ELF-1 (cell line): ENCODE results near the gene NRIP1.

Experiments used
- DNase-seq: peaks from one replicate; pipeline ENCODE4 v3.0.0-alpha.2; 2016; ENCODE audit warnings: low read depth, low spot score

Gene NRIP1

DNA sequence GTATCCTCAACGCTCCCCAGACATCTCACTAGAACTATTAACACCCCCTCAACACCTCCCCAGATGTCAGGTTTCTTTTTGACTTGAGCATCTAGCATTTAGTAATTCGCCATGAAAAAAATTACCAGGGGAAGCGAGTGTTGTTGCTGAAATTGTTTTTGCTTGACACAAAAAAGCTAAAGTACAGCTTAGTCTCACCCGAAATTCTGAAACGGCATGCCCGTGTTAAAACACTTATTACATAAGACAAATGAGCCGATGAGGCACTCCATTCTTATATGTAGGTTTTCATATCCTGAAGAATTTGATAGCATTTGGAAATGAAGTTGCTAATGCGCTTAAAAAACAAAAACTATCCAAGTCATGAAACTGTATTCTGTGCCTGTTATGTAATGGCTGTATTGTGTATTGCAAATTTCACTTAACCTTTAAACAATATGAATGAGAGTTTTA is 1.3 kb upstream of the NRIP1 start:
- no peak for DNase-seq

DNA sequence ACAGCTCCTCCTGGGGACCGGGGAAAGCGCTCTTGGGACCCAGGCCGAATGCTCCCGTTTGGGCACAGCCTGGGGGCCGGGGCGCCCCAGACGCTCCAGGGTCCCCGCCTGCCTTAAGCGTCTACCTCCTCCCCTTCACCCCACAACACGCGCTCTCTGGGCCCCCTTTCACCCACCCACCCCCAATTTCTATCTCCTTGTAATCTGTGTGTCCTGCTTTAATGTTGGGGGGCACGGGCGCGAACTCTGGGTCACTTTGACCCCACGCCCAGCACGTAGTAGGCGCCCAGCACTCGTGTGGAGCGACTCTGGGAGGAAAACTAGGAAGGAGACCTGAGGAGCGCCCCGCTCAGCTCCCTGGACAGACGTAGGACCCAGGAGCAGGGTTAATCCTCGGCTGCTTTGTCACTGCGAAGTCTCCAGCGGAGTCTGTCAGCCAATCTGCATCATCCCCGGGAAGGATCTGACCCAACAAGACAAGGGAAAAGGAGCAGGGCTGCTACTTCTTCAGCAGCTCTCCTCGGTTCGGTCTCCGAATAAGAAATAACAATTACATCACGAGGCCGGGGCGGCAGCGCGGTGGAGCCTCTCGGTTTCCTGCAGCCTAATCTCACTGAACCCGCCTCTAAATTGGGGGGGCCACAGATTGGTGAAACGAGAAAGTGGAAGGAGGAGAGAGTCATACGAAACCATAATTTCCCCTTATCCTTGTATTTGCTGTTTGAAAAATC is 757 bp upstream of the NRIP1 start:
- peak; percentile 86 for DNase-seq

DNA sequence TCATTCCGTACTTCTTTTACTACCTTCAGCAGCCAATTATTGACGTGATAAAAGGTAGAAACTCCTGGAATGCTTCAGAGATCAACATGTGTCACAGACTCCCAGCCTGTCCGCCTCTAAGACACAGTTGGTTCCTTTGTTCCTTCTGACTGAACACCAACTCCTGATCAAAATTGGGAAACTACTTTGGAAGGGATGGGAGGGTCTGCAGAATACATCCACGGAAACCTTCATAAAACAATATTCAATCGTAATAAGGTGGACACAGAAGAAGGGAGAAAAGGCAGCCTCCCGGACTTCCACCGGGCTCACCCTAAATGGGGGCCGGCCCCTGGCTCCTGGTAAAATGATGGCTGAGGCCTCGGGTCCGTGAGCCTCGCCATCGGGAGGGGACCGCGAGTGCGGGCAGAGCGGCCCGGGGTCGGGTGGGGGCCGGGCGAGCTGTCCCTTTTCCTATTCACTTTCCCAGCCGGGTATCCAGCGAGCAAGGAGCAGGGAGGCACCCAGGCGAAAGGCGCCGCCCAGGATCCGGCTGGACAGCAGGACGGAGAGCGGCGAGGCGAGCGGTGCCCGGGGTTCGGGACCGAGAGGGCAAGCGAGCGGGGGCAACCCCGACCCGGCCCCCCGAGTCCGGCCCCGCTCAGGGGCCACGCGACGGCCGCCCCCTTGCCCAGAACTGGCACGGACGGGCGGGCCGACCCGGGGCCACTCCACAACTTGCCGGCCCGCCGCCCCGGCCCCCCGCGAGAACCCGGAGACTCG is 805 bp downstream of the NRIP1 start:
- DNase-seq = peak; percentile 64

DNA sequence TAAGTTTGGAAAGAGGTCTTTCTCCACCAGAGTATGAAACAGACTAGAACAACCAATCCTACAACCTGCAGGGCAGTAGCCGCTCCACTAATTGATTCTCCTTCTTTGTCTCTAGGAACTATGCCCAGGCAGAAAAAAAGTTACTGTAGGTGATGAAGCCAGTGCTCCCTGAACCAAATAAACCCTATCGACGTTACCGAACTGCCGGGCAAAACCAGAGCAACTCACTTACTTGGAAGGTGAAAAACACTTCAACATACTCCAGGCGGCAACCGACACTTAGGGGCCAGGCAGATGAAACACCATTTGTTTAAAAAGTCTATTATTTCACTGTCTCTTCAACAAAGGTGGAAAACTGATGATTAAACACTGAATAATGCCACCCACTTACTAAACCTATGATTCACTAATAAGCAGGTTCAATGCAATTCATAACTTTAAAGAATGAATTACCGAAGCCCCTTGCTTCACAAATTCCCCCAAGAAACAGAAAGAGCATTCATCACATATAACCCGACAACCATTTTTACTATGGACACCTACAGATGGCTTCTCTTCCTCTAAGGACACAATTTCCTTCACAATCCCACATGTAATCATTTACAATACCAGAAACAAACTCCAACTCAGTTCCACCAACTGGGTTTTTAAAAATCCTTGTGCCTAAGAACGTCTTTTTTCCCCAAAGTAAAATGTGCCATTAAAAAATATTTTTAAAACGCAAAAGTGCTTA is 1.6 kb downstream of the NRIP1 start:
- DNase-seq = peak; percentile 47

DNA sequence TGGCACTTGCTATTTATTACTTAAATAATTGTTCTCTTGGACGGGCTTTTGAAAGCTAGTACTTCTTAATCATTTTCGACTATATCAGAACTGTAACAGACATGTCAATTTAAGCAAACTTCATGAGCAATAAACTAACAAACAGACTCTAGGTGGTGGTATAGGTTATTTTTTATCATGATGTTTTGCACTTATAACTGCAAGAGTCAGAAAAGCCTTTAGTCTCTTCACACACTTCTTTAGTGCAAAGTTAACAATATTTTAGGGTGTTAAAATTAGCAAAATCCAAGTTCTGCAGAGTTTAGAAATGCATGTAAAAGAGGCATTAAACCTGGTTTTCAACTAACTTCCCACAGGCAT is 2.2 kb downstream of the NRIP1 start:
- no peak for DNase-seq

DNA sequence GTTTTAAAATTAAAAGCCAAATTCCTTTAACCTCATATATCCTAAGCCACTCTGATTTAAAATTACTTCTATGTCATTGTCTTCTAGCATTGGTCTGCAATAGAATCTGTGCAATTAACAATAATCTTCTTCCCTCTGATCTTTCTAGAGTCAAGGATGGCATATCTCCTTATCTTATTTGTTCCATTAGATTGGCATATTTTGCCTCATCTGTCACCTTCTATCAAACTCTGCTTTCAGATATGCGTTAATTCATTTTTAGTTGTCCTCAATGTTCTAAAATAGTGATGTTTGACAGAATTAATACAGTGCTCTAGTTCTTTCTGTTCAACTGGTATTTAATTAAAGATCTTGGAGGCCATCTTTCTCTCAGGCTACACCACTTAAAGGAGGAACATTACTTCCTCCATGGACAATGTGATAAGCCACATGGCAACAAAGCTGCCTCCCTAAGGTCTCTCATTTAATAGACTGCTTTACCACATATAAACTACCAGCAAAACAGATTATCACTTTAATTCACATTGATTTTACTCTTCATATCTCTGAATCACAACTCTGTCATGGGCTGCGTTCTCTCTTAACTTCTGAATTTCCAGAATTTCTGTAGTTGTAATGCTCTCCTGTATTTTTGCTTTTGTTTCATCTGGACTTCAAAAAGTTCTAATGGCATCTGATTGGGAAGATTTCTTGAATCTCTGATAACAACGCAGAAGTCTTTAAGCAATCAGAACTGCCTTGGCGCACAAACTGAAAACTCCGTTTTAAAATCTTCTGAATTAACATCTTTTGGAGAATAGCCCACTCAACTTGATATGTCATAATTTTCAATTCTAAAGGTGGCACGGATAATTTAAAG is 2.8 kb downstream of the NRIP1 start:
- no peak for DNase-seq

DNA sequence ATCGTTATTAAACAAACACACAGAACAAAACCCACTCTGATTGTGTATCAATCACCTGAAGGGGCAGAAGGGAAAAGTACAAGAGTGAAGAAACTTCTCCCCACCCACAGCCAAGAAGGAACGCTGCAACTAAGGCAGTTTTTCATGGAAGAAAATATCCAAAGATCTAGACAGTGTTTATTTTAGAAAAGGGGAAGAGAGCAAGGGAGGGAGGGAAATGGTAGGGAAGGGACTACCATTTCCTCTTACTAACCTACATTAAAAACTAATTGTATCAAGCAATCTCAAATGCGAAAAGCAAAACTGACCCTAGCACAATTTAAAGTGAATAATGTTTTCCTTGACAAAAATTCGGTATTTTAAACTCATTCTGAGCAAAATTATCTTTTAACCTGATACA is 3.5 kb downstream of the NRIP1 start:
- DNase-seq = no peak

DNA sequence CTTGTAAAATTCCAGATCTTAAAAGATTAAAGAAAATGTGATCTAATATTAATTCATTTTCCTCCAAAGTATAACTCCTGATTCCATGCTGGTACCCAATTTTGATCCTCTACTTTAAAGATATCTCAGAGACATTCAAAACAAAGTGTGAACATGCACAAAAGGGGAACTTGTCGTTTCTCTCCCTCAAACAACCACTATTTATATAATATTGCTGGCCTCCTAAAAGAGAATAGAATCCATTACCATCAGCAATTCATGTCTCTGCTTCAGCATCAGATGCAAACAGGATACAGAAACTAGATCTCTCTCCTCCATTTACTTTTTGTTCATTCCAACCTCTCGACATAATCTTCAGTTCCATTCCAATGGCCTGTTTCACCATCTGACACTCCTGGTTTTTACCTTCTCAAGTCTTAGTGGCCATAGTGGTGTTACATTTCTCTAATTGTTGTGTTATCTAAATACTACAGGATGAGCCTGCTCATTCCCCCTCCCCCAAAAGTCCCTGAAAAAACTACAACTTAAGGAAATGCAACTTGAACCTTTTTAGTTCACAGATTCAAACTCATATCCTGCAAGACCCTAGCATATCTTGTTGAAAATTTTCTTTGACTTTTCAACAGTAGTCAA is 4.1 kb downstream of the NRIP1 start:
- DNase-seq = no peak

DNA sequence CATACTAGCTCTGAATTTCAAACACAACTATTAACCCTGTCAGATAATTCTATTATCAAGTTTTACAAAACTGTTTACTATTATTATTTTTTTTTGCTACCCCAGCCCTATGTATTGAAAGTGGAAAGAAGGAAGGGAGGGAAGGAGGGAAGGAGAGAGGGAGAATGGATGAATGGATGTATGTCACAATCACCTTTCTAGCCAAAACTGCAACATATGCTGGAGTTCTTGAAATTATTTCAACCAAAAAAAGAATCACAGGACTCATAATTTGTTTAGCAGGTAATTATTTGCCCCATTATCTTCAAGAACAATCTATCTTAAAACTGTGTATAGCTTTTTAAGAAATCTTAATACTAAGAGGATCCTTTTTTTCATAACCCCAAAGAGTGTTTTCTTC is 5.4 kb downstream of the NRIP1 start:
- no peak for DNase-seq

DNA sequence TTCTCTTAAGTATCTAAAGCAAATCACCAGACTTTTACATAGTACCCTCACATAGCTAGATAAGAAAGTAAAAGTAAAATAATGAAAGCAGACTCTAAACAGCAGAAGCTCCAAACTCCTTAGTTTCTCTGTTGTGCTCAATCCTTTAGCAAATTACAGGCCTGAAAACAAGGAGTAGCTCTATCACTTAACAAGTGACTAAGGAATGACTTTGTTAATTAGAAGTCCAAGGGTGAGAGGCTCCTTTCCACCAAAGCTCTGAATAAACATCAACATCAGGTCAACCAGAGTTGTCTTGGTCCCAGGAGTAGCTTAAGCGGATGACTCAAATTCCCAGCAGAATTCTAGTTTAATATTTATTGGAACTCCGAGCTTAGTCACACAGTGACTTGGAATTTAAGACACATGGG is 5.9 kb downstream of the NRIP1 start:
- DNase-seq = peak; percentile 30

DNA sequence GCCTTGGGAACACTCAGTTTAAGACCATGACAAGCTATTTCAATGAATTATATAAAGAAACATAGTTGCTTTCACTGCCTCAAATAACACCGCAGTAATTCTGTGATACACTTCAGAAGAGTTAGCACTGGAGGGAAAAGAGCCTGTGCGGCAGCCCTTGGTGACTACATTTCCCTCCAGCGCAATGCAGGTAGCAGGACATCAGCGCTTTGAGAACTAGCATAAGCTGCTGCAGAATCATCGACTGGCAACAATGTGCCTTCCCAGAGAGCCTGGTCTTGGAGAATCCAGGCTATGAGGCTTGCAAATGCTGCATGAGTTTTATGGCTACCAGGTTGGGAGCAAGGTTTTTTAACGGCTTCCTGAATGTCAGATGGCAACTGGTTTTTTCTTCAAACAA is 7.5 kb downstream of the NRIP1 start:
- peak; percentile 64 for DNase-seq

DNA sequence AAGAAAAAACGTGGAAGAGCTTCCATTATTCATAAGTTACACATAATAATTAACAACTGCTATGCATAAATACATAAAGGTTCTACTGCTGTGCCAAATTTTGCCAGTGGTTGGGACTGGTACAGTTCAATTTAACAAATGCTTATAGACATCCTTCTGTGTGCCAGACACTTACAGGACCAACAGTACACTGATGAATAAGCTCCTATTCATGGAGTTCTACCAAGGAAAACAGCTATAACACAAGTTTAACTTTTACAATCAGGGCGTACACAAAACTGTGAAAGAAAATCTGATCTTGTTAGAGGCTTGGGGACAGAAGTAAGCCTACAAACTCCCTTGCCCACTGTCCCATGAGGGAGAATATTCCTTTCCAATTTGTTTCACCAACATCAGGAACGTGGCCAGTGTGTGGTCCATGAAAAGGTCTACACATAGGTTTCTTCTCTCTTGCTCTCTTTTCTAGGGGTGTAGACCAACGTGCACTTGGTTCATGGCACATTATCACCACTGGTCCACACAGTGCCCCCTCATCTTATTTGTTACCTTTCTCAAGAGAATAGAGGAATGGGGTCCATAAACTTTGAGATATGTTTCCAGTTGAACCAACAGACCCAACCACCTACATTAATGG is 10.1 kb downstream of the NRIP1 start:
- DNase-seq = no peak

DNA sequence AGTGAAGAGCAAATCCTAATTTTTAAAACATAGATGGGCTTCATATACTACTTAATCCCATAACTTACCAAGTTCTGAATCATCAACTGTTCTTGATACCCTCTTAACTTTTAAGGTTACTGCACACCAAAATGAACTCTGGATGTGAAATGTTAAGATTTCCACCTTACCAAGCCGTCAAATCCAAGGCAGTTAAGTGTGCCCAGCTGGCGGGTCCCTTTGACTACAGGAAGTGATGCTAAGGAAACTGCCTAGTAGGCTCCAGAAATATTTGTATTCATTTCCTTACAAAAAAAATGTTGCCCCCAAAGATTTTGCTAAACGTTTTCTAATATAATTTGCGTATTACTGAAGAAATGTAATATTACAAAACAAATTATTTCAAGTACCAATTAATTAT is 10.7 kb downstream of the NRIP1 start:
- no peak for DNase-seq

DNA sequence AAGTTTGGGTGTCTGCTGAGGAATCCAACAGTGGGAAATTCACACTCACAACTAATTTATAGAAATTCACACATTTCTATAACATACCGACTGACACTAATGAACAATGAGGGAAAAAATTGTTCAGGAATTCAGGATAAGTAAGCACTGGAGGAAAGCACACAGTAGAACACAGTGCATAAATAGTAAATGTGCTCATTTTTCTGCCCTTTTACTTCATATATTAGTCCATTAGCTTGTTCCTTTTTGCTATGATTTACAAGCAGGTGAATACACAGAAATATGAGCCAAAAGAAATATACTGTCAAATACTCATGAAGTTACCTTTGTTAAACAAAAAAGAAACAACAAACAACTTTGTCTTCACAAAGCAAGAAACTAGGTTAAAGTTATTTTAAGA is 11.3 kb downstream of the NRIP1 start:
- DNase-seq = no peak

DNA sequence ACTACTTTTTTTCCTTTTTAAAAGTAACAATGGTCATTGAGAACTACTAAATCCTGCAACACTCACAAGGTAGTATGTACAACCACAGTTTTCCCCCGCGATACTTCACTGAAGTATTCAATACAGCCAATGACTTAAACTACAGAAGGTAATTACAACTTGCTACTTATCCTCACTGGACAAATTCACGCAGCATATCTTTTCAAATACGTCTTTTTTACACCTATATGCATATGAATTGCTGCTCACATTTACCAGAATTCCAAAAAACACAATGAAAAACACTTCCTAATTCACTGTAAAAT is 12.4 kb downstream of the NRIP1 start:
- DNase-seq = no peak

DNA sequence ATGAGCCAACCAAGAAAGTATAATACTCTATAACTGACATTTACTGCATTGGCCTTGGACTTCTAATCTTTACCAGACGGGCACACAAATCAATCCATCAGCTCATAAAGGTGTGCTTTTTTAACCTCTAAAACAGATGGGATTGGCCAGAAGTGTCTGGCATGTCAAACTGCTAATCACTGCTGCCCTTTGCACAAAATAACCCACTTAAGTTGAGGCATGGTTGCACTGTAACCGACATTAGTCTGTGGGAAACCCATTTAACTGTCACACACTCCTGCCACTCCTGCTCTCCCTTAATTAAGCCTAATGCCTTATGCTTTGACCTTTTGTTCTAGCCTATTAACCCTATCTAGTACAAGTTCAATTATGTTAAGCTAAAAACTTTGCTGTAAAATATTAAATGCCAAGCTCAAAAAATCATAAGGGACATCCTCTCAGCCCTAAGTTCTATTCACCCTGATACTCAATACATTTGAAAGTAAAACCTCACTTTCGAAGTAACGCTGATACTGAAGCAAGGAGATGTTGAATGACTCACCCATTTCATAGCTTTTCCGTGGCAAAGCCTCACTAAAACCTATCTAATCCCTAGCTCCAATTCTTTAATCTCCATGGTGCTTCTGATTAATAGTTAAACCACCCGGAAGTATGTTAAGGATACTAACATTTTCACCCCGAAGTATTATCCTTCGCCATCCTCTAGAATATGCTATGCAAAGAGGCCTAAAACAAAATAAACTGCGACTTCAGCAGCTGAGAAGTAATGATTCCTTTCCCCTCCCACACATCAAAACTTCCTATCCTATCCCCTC is 12.9 kb downstream of the NRIP1 start:
- DNase-seq = no peak

DNA sequence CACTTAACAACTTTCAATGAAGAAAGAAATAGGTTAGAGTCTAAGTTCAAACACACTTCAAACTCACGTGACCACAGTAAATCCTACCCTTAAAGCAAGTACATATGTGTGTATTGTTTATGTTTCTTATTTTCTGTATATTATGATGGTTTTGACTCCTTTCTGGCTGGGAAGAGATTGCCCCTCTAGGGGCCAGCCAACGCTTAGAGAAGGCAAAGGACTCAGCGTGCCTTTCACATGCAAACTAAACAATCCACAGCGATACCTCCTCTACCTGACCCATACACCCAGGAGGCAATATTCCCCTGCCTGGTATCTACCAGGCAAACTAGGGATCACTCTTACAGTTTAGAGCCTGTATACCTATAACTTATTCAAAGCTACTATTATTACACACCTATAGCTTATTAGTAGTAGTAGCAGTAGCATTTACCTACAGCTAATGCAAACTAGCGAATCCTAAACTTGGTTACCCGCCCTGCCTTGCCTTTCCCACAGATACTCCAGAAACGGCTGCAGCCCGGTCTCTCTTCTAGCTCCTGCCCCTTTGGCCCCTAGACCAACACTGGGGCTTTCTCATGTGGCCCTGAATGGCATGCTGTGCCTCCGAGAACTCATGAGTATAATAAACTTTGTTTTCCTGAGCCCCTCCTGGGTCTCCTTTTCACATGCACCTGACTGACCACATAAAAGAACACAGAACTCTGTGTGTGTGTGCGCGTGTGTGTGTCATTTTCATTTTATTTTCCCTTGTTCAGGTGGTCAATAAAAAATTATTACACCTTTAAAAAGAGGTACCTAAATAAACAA is 14.0 kb downstream of the NRIP1 start:
- peak; percentile 52 for DNase-seq

DNA sequence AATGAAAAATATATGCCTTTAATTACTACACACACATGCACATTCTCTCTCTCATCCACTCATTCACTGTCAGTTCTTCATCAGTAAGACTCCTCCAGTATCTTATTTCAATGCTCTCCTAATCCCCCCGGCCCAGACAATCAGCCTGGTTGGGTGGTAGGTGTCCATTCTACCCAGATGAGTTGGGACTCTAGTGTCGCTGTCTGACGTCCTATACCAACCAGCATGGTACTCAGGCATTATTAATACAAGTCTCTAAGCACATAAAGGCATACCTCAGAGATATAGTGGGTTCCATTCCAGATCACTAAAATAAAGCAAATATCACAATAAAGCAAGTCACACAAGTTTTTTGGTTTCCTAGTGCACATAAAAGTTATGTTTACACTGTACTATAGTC is 19.8 kb downstream of the NRIP1 start:
- no peak for DNase-seq

DNA sequence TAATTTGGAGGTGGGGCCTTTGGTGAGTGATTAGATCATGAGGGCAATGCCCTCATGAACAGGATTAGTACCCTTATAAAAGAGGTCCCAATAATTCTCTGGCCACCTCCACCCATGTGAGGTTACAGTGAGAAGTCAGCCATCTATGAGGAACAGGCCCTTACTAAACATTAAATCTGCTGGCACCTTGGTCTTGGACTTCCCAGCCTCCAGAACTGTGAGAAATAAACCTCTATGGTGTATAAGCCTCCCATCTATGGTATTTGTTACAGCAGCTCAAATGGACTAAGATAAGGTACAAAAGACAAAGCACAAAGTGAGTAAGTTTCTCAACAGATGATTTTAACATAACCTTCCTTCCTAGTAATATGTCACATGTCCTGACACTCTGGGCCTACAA is 22.3 kb downstream of the NRIP1 start:
- DNase-seq = no peak
